Measurements from ENCODE around the gene SP7.

SP7 gene

DNA sequence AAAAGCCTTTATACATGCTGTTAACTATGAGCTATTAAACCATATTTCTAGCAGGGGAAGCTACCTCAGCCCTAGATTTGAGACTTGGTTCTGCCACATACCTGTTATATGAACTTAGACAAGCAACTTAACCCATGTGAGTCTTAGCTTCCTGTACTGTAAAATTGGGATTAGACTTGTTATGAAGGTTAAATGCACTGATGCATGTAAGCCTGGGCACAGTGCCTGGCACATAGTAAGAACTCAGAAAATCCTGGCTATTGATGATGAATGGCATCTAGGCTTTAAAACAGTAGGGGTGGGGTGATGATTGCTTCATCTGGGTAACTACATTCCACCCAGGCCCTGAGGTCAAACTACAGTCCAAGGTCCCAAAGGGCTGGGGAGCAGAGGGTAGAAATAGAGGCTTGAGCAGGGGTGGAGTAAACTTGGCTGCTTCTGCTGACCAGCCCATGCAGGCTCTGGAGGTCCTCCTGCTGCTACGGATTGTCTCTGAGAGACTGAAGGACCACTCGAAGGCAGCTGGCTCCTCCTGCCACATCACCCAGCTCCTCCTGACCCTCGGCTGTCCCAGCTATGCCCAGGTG lies 56.8 kb downstream of the SP7 start:
- FAIRE-seq, result no peak
- no peak for DNase-seq (ENCODE audit: insufficient read length, low spot score)

DNA sequence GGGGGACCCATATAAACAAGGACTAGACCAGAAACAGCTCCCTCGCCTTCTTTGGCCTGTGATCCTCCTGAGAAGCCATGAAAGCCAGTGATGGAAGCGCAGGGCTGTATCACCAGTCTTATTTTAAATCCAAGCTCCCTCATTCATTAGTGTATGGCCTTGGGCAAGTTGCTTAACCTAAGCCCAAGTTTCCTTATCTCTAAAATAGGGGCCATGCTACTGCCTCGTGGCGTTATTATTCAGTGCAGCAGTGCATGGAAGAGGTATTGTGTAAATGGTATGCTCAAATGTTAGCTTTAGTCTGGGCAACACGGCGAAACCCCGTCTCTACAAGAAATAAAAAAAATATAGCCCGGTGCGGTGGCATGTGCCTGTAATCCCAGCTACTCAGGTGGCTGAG lies 58.2 kb downstream of the SP7 start:
- DNase-seq (ENCODE audit: insufficient read length, low spot score), result no peak
- no peak for FAIRE-seq
